Esophagus muscularis mucosa (tissue), 4 donors: Measurements from ENCODE around the gene ZFYVE28. TPM values are rescaled to one million over a fixed set of nuclear protein-coding genes. Genes with fewer than 3 reads are reported as not detected.

ENCODE experiments used
- DNase-seq: peaks from one replicate; pipeline ENCODE4 v3.0.0-alpha.2; 2017; ENCODE audit errors: extremely low spot score
- H3K27ac ChIP-seq, 4 donors: fragments of 200-600 bp; sonication (generic); replicated peaks in 1 of 4; 1 replicate in 3 of 4; 2 replicates in 1 of 4; pipeline ENCODE4 v1.5.1; 2016 to 2019; ENCODE audit warnings: mild to moderate bottlenecking in 1 of 4
- H3K27me3 ChIP-seq, 4 donors: fragments of 200-600 bp; sonication (generic); one replicate each; pipeline versions ENCODE4 v1.5.1 to v1.6.0; 2016 to 2019
- H3K36me3 ChIP-seq, 4 donors: fragments of 200-600 bp; sonication (generic); one replicate each; pipeline ENCODE4 v1.5.1; 2016 to 2019
- H3K4me1 ChIP-seq, 4 donors: fragments of 200-600 bp; sonication (generic); one replicate each; pipeline ENCODE4 v1.5.1; 2016 to 2019
- H3K4me3 ChIP-seq, 4 donors: fragments of 200-600 bp; sonication (generic); 1 replicate in 2 of 4; 2 replicates in 2 of 4; pipeline ENCODE4 v1.5.1; 2016 to 2019; ENCODE audit warnings: mild to moderate bottlenecking in 4 of 4, moderate library complexity in 1 of 4
- H3K9me3 ChIP-seq, 4 donors: fragments of 200-600 bp; sonication (generic); 1 replicate in 3 of 4; 2 replicates in 1 of 4; pipeline ENCODE4 v1.5.1; 2016 to 2019
- EP300 ChIP-seq: sonication (generic); formaldehyde crosslinking; IDR thresholded peaks from one replicate; pipeline ENCODE4 v1.6.1; 2017; ENCODE audit warnings: antibody characterized with exemption
- POLR2A ChIP-seq: fragments of 450-650 bp; IDR thresholded peaks from one replicate; pipeline ENCODE4 v1.6.1; 2017; ENCODE audit warnings: antibody characterized with exemption, moderate library complexity, mild to moderate bottlenecking, low read depth
- POLR2AphosphoS5 ChIP-seq, 2 donors: sonication (generic); formaldehyde crosslinking; IDR thresholded peaks; one replicate each; pipeline ENCODE4 v1.6.1; 2017; ENCODE audit warnings: antibody characterized with exemption in 2 of 2
- WGBS: methylation state at CpG from one replicate; pipeline ENCODE4 v1.1.5; 2018; 5-methylcytosine and 5-hydroxymethylcytosine counted together
- intact Hi-C: fragments of 100-400 bp; cut with DNase I; formaldehyde crosslinking; loops from one replicate; pipeline ENCODE4 v1.15.1; 2023
- total RNA-seq, 4 donors: library from RNA; depleted of rRNA; stranded (reverse); fragments of >200 nt; gene quantifications; one replicate each; pipeline versions ENCODE4 v1.1.0 to v1.2.1, GENCODE V29; 2016
- TF ChIP-seq, protein P1 (sequence below), 3 experiments: fragments of 200-600 bp in 2 of 3; fragments of 450-650 bp in 1 of 3; sonication (generic) in 2 of 3; IDR thresholded peaks; one replicate each; pipeline ENCODE4 v1.5.1; 2017 to 2019; ENCODE audit warnings: antibody characterized with exemption in 3 of 3, mild to moderate bottlenecking in 2 of 3, moderate library complexity in 1 of 3

ZFYVE28 gene
- total RNA-seq, 4 donors from 2014 or later: 4.5 to 13.4 (median 8.4) TPM

DNA sequence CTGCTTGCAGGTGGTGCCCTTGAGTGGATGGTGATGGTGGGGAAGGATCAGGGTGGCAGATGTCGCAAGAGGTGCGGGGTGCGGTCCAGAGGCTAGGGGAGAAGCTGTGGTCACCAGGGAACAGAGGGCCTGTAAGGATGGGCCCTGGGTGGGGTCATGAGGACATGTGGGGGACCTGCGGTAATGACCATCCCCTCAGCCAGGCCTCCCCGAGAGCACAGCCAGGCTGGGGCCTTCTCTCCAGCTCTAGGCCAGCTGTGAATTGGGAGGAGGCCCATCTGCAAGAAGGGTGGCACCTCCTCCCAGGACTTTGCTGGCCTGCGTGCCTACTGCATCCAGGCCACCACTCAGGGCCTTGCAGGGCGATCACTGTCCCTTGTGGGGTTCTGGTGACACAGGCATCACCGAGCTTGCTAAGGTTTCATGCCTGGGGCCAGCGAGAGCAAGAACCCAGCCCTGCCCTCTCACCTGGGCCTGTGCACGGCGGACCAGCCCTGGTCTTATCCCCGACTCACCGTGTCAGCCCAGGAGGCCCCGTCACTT is 122.5 kb downstream of the ZFYVE28 start:
- intact Hi-C loops: no loop called here
- no peak for DNase-seq
- H3K36me3 ChIP-seq: peaks cover 0 to 4% (median 0%) of the 10 kb centered on the region in 4 donors
- H3K27me3 ChIP-seq: no peaks in the 10 kb centered on the region
- TF ChIP-seq, protein P1, sequence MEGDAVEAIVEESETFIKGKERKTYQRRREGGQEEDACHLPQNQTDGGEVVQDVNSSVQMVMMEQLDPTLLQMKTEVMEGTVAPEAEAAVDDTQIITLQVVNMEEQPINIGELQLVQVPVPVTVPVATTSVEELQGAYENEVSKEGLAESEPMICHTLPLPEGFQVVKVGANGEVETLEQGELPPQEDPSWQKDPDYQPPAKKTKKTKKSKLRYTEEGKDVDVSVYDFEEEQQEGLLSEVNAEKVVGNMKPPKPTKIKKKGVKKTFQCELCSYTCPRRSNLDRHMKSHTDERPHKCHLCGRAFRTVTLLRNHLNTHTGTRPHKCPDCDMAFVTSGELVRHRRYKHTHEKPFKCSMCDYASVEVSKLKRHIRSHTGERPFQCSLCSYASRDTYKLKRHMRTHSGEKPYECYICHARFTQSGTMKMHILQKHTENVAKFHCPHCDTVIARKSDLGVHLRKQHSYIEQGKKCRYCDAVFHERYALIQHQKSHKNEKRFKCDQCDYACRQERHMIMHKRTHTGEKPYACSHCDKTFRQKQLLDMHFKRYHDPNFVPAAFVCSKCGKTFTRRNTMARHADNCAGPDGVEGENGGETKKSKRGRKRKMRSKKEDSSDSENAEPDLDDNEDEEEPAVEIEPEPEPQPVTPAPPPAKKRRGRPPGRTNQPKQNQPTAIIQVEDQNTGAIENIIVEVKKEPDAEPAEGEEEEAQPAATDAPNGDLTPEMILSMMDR (IDR thresholded peaks at IDR 0.05): no peak
- no peak for TF ChIP-seq POLR2A
- no peak for TF ChIP-seq EP300
- no peak for TF ChIP-seq POLR2AphosphoS5 (IDR thresholded peaks at IDR 0.05)
- 91% methylated on average over 14 of the region's 14 CpGs for WGBS
- no peak overlapping the region for H3K4me3 ChIP-seq
- no peak overlapping the region for H3K27ac ChIP-seq
- H3K9me3 ChIP-seq: no peaks in the 10 kb centered on the region
- H3K4me1 ChIP-seq: peaks cover 0 to 16% (median 8%) of the 10 kb centered on the region in 4 donors

DNA sequence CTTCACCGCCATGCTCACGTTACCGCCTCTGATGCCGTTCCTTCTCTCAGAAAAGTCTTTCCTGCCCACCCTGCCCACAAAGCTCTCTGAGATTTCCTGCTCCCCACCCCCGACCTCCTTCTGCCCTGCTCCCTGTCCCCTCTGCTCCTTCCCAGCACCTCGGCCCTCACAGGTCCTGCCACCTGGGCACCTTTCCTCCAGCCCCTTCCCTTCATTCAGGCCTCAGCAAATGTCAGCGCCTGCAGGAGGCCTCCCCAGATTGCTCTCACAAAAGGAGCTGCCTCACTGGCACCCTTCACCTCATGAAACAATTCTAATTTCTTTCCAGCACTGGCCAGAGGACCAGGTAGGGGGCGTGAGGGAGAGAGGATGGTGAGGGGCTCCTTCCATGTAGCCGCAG is 122.9 kb downstream of the ZFYVE28 start:
- Histone ChIP-seq H3K27ac (no peak overlapping the region), H3K4me3 (no peak overlapping the region), H3K36me3 (peaks cover 0 to 4% (median 0%) of the 10 kb centered on the region in 4 donors), H3K9me3 (no peaks in the 10 kb centered on the region), H3K27me3 (no peaks in the 10 kb centered on the region), H3K4me1 (peaks cover 0 to 16% (median 7%) of the 10 kb centered on the region in 4 donors)
- TF ChIP-seq POLR2AphosphoS5 (IDR thresholded peaks at IDR 0.05) (no peak), POLR2A (no peak), EP300 (no peak)
- TF ChIP-seq, protein P1 (IDR thresholded peaks at IDR 0.05): no peak
- intact Hi-C loops: no loop called here
- DNase-seq: no peak
- WGBS: 91% methylated on average over 9 of the region's 9 CpGs

DNA sequence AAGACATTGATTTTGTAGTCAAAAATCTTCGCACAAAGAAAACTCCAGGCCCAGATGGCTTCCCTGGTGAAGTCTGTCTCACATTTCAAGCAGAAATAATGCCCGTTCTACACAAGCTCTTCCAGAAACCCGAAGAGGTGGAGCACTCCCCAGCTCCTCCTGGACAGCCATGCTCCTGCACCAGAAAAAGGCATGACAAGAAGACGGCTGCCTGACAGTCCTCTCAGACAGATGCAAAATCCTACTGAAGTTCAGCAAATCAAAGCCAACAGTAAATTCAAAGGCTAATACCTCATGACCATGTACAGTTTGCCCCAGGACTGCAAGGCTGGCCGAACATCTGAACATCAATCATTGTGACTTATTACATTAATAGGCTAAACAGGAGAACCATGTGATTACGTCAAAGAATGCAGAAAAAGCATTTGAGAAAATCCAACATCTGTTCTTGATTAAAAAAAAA is 125.8 kb downstream of the ZFYVE28 start:
- DNase-seq: no peak
- H3K36me3 ChIP-seq: peaks cover 0 to 4% (median 0%) of the 10 kb centered on the region in 4 donors
- H3K27me3 ChIP-seq: no peaks in the 10 kb centered on the region
- H3K27ac ChIP-seq: no peak overlapping the region
- 53% methylated on average over 6 of the region's 6 CpGs for whole genome bisulfite sequencing
- no peaks in the 10 kb centered on the region for H3K9me3 ChIP-seq
- H3K4me3 ChIP-seq: no peak overlapping the region
- no peak for TF ChIP-seq POLR2A
- no peak for TF ChIP-seq POLR2AphosphoS5 (IDR thresholded peaks at IDR 0.05)
- no peak for TF ChIP-seq EP300
- TF ChIP-seq, protein P1 (IDR thresholded peaks at IDR 0.05): no peak
- H3K4me1 ChIP-seq: peaks cover 0 to 16% (median 7%) of the 10 kb centered on the region in 4 donors
- intact Hi-C loops: no loop called here

DNA sequence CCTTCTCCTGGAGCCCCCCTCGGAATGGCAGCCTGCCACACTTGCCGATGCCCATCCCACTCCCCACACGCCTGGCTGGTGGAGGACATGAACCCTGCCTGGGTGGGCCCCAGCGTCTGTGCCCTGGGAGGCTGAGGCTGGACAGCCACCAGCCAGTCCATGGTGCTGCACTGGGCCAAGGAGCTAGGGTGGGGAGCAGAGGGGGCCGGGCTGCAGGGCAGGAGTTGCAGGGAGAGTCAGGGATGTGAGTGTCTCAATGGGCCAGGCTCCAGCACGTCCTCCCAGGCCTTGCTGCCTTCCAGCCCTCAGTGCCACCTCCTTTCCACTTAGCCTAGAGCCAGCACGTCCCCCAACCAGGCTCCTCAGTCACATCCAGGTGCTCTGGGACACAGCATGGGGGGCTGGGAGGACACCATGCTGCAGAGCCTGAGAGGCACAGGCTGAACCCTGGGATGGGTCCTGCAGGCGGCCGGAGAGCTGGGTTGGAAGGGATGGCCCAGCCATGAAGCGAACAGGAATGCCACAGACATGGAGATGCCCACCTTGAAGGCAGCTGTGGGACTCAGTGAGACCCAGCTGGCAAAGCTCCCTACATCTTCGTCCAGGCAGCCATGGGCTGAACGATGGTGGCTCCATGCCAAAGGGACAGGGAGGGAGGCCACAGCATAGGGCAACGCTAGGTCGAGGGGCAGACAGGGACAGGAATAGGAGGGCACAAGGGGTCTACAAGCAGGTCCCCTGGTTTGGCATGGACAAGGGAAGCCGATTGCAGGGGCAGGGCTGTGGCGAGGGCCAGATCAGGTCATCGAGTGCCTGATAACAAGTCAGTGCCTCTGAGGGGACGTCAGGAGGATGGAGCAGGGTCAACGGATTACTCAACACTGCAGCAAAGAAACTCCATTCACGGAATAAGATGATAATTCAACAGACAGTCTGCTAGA is 126.5 kb downstream of the ZFYVE28 start:
- no peak for DNase-seq
- Histone ChIP-seq H3K27ac (no peak overlapping the region), H3K9me3 (no peaks in the 10 kb centered on the region), H3K4me1 (peaks cover 0 to 16% (median 7%) of the 10 kb centered on the region in 4 donors), H3K27me3 (no peaks in the 10 kb centered on the region), H3K36me3 (peaks cover 0 to 1% (median 0%) of the 10 kb centered on the region in 4 donors), H3K4me3 (no peak overlapping the region)
- intact Hi-C loops: no loop called here
- 81% methylated on average over 14 of the region's 20 CpGs for WGBS
- TF ChIP-seq POLR2AphosphoS5 (IDR thresholded peaks at IDR 0.05): no peak
- no peak for TF ChIP-seq POLR2A
- TF ChIP-seq, protein P1 (IDR thresholded peaks at IDR 0.05): no peak
- TF ChIP-seq EP300: no peak
